Lung (tissue), 12 donors: Measurements from ENCODE around the gene LRRC14B. TPM values are rescaled to one million over a fixed set of nuclear protein-coding genes. Genes with fewer than 3 reads are reported as not detected.

ENCODE experiments used
- ATAC-seq: fragments of 200-7000 bp; cut with Tn5 transposase; one replicate; pipeline ENCODE4 v1.9.1; 2020; ENCODE audit warnings: moderate number of reproducible peaks; ENCODE audit not compliant: insufficient read depth, low FRiP score
- DNase-seq, 3 donors: peaks; one replicate each; pipeline ENCODE4 v3.0.0-alpha.2; 2013 to 2017
- H3K27ac ChIP-seq, 2 donors: one replicate each; pipeline ENCODE4 v1.5.1; 2013; ENCODE audit warnings: mild to moderate bottlenecking in 2 of 2, moderate library complexity in 2 of 2, control low read depth in 1 of 2, inconsistent platforms in 1 of 2, low read depth in 1 of 2, low read length in 1 of 2
- H3K27me3 ChIP-seq, 3 donors: one replicate each; pipeline ENCODE4 v1.5.1; 2013; ENCODE audit warnings: low read length in 2 of 3; ENCODE audit not compliant: control insufficient read depth in 3 of 3, insufficient read depth in 3 of 3
- H3K36me3 ChIP-seq, 4 donors: one replicate each; pipeline ENCODE4 v1.5.1; 2013; ENCODE audit warnings: low read length in 4 of 4, mild to moderate bottlenecking in 1 of 4, moderate library complexity in 1 of 4; ENCODE audit not compliant: control insufficient read depth in 4 of 4, insufficient read depth in 4 of 4
- H3K4me1 ChIP-seq, 5 donors: one replicate each; pipeline ENCODE4 v1.5.1; 2013; ENCODE audit warnings: low read length in 5 of 5, mild to moderate bottlenecking in 2 of 5, moderate library complexity in 1 of 5; ENCODE audit not compliant: control insufficient read depth in 5 of 5, insufficient read depth in 5 of 5
- H3K4me3 ChIP-seq: one replicate; pipeline ENCODE4 v1.5.1; 2013; ENCODE audit warnings: mild to moderate bottlenecking, control low read depth, moderate library complexity
- H3K9ac ChIP-seq, 2 donors: one replicate each; pipeline ENCODE4 v1.5.1; 2013; ENCODE audit warnings: low read length in 2 of 2, control low read depth in 1 of 2; ENCODE audit not compliant: insufficient read depth in 1 of 2
- H3K9me3 ChIP-seq, 4 donors: one replicate each; pipeline ENCODE4 v1.5.1; 2013; ENCODE audit warnings: low read length in 3 of 4, mild to moderate bottlenecking in 1 of 4, moderate library complexity in 1 of 4; ENCODE audit not compliant: control insufficient read depth in 4 of 4, insufficient read depth in 3 of 4
- CTCF ChIP-seq: IDR thresholded peaks from 2 replicates; pipeline ENCODE4 v1.5.1; 2012; ENCODE audit warnings: mild to moderate bottlenecking; ENCODE audit errors: control extremely low read depth, extremely low read depth
- WGBS, 2 donors: extraction: QIAGEN DNeasy Blood & Tissue Kit; methylation state at CpG; one replicate each; pipeline ENCODE4 v1.1.7; 2013; 5-methylcytosine and 5-hydroxymethylcytosine counted together
- polyA plus RNA-seq, 2 donors: library from polyadenylated mRNA; stranded (reverse); fragments of 200-250 nt; gene quantifications; one replicate each; pipeline ENCODE4 v1.2.1, GENCODE V29; 2013
- total RNA-seq, 2 donors: library from RNA; depleted of rRNA in 1 of 2; stranded (reverse); fragments of >200 nt in 1 of 2; gene quantifications; one replicate each; pipeline ENCODE4 v1.2.1, GENCODE V29; 2014 to 2021
- donor health status: control.
- donor health status: control.
- donor health status: Bipolar disorder and iron deficiency.
- donor health status: healthy.
- donor health status: DM: yes; HTN: yes; CAD: no.

Gene LRRC14B
- total and polyA plus RNA-seq, 4 donors = 0.14 TPM; not detected in 3

GRCh38 chr5:191949-192690, 825 bp downstream of the LRRC14B start:
- Histone ChIP-seq H3K9ac (no peak overlapping the region), H3K4me3 (no peak overlapping the region), H3K27me3 (peaks cover 0 to 6% (median 3%) of the 10 kb centered on the region in 3 donors), H3K36me3 (no peaks in the 10 kb centered on the region), H3K9me3 (no peaks in the 10 kb centered on the region), H3K27ac (peak overlapping the region in 1 of 2 donors; percentile 74), H3K4me1 (peaks cover 0 to 5% (median 3%) of the 10 kb centered on the region in 5 donors)
- WGBS, 2 donors = 87 to 94% methylated on average over 36 to 46 of the region's 46 CpGs
- DNase-seq (no peak), ATAC-seq (no peak)
- no peak for TF ChIP-seq CTCF

- WGBS, 2 donors = 82 to 86% methylated on average over 9 of the region's 9 CpGs
- no peak for ATAC-seq
- H3K36me3 ChIP-seq = no peaks in the 10 kb centered on the region
- no peaks in the 10 kb centered on the region for H3K9me3 ChIP-seq
- peaks cover 0 to 6% (median 3%) of the 10 kb centered on the region in 3 donors for H3K27me3 ChIP-seq
- no peak for DNase-seq
- H3K4me3 ChIP-seq = no peak overlapping the region
- H3K27ac ChIP-seq = peak overlapping the region in 1 of 2 donors; percentile 74
- peaks cover 0 to 5% (median 3%) of the 10 kb centered on the region in 5 donors for H3K4me1 ChIP-seq
- TF ChIP-seq CTCF = no peak
- no peak overlapping the region for H3K9ac ChIP-seq
Observed at GRCh38 chr5:192691-192969, 1.3 kb downstream of the LRRC14B start.

GRCh38 chr5:192970-193831, 1.9 kb downstream of the LRRC14B start:
- no peak for TF ChIP-seq CTCF
- no peak overlapping the region for H3K9ac ChIP-seq
- no peaks in the 10 kb centered on the region for H3K36me3 ChIP-seq
- WGBS, 2 donors = 91 to 92% methylated on average over 11 to 17 of the region's 17 CpGs
- H3K27ac ChIP-seq = peak overlapping the region in 1 of 2 donors; percentile 74
- no peak overlapping the region for H3K4me3 ChIP-seq
- peaks cover 0 to 6% (median 3%) of the 10 kb centered on the region in 3 donors for H3K27me3 ChIP-seq
- no peaks in the 10 kb centered on the region for H3K9me3 ChIP-seq
- ATAC-seq = no peak
- DNase-seq = no peak
- H3K4me1 ChIP-seq = peaks cover 0 to 5% (median 3%) of the 10 kb centered on the region in 5 donors
